HG03442 (cell line): ENCODE measurements around the gene FHIP1A.

ENCODE experiments used
- ATAC-seq: cut with Tn5 transposase; IDR thresholded peaks from one replicate; pipeline ENCODE4 v1.9.1; 2021; ENCODE audit warnings: mild to moderate bottlenecking, moderate library complexity; ENCODE audit not compliant: unreplicated experiment

The FHIP1A gene

GRCh38 chr4:151455212-151455611 is 46.2 kb downstream of the FHIP1A start:
- no peak for ATAC-seq

GRCh38 chr4:151458148-151458547 is 49.2 kb downstream of the FHIP1A start:
- ATAC-seq = no peak
